GM19467 (cell line): Measurements from ENCODE around the gene CYB5R4.
A peak's percentile ranks its signal among the peaks of the same experiment; 100 is the strongest.
"Not testable (repeated sequence)": the region's sequence is repeated elsewhere in the genome, so short reads cannot be mapped to it uniquely, and the experiment has no call there.

Experiments
- ATAC-seq: cut with Tn5 transposase; IDR thresholded peaks from one replicate; pipeline ENCODE4 v1.9.1; 2021; ENCODE audit warnings: mild to moderate bottlenecking, moderate library complexity; ENCODE audit not compliant: unreplicated experiment

CYB5R4 gene

DNA sequence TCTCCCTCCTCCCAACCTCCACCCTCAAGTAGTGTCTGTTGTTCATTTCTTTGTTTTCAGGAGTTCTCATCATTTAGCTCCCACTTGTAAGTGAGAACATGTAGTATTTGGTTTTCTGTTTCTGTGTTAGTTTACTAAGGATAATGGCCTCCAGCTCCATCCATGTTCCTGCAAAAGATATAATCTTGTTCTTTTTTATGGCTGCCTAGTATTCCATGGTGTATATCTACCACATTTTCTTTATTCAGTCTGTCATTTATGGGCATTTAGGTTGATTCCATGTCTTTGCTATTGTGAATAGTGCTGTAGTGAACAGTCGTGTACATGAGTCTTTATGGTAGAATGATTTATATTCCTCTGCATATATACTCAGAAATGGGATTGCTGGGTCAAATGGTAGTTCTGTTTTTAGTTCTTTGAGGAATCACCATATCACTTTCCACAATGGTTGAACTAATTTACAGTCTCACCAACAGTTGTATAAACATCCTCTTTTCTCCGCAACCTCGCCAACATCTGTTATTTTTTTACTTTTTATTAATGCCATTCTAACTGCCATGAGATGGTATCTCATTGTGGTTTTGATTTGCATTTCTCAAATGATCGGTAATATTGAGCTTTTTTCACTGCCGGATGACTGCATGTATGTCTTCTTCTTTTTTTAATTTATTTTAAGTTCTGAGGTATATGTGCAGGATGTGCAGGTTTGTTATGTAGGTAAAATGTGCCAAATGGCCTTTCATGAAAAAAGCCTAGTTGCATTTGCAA, 48.3 kb downstream of the CYB5R4 start:
- ATAC-seq: not testable (repeated sequence)

GRCh38 chr6:83908813-83909212, 49.3 kb downstream of the CYB5R4 start:
- no peak for ATAC-seq

DNA sequence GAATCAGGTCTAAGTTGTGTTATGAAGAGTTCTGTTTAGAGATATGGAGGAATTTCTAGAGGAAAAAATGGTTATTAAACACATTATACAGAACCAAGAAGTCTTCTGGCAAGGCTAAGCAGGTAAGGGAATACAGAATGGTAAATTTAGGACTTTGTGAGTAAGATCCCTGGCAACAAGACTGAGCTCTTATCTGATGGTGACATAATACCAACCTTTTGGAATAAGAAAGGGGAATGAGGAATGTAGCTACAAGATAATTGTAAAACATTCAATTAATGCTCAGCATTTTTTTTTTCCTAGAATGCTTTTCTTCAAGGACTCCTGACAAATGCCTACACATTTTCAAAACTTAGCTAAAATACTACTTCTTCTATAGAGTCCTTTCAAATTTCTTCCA, 51.8 kb downstream of the CYB5R4 start:
- ATAC-seq: no peak

- ATAC-seq: no peak
Measured at GRCh38 chr6:83914953-83915352, 55.5 kb downstream of the CYB5R4 start.

DNA sequence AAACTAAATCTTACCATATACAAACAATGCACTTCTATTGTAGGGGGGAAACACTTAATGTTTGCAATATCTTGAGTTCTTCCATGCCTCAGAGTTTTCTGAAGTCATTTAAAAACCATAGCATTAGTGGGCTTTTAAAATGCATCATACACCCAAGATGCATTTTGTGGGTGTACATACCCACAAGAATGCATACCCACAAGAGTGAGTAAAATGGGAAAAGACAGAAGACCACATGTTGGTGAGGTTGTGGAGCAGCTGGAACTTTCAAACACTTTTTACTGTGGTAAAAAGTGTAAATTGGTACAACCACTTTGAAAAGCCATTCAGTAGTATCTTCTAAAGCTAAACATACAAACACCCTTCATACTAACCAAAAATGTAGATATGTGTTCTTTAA, 57.5 kb downstream of the CYB5R4 start:
- no peak for ATAC-seq

GRCh38 chr6:83920017-83920416, 60.5 kb downstream of the CYB5R4 start:
- ATAC-seq: no peak

- ATAC-seq: no peak
Measured at GRCh38 chr6:83921315-83921714, 61.8 kb downstream of the CYB5R4 start.

GRCh38 chr6:83927470-83927869, 68.0 kb downstream of the CYB5R4 start:
- no peak for ATAC-seq

DNA sequence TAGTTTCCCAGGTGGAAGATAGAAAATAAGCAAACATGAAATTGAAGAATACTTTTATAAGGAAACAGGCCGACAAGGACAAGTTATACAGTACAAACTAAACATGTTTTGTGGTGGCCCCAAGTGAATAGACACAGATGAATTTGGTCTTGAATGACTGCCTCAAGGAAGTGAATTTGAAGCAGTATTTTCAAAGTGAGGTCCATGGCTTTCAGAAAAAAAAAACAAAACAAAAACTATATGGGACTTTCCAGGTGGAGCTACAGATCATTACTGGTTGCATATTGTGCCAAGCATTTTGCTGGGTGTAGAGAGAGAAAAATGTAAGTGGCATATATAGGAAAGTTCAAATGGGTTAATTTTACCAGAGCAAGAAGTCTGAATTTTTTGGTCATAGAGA, 68.8 kb downstream of the CYB5R4 start:
- ATAC-seq: no peak

DNA sequence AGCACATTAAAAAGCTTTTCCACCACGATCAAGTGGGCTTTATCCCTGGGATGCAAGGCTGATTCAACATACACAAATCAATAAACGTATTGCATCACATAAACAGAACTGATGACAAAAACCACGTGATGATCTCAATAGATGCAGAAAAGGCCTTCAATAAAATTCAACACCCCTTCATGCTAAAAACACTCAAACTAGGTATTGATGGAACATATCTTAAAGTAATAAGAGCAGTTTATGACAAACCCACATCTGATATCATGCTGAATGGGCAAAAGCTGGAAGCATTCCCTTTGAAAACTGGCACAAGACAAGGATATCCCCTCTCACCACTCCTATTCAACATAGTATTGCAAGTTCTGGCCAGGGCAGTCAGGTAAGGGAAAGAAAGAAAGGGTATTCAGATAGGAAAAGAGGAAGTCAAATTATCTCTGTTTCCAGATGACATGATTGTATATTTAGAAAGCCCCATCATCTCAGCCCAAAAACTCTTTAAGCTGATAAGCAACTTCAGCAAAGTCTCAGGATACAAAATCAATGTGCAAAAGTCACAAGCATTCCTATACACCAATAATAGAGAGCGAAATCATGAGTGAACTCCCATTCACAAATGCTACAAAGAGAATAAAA, 86.8 kb downstream of the CYB5R4 start:
- not testable (repeated sequence) for ATAC-seq

- not testable (repeated sequence) for ATAC-seq
Measured at GRCh38 chr6:83947983-83948382, 88.5 kb downstream of the CYB5R4 start.

DNA sequence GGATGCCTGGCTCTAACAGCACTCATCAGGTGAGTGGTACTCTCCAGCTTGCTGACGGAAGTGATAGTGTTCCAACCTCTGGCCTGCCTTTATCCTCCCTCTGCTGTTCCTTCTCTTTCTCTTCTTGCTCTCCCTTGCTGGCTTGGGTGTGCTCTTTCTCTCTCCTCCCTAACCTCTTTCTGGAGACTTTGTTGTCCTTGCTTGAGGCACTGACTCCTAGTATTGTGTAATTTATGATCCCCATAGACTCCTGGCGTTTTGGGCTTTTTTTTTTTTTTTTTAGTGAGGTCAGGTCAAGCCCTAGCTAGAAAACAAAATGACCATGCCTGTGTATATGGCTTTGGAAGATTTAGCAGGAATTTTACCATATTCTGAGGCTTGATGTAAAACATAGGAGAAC, 89.4 kb downstream of the CYB5R4 start:
- no peak for ATAC-seq

- ATAC-seq: not testable (repeated sequence)
Measured at GRCh38 chr6:83951423-83951822, 91.9 kb downstream of the CYB5R4 start.

DNA sequence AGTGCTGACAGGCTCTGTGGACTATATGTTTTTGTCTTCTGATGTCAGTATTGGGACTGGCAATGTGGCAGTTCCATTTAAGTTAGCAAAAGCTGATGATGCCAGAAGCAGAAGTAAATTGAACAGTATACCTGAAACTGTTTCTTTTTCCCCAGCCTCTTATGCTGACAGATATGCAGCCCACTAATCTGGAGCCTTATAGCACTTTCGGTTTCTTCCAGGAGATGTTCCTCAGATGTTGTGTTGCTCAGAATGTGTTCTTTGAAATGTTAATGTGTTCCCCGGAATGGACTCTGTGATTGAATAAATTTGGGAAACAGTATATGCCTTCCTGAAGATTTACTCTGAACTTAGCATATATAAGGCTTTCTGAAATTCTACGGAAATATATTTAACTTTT, 93.3 kb downstream of the CYB5R4 start:
- ATAC-seq: no peak

DNA sequence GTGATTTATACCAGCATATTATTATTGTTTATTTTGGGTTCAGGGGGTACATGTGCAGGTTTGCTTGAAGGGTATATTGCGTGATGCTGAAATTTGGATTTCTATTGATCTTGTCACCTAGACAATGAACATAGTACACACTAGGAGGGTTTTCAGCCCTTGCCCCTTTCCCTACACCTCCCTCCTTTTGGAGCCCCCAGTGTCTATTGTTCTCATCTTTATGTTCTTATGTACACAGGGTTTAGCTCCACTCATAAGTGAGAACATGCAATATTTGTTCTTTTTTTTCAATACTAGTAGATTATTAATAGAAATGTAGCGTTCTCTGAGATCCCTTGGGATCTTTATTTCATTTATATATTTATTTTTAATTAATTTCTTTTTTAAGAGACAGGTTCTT, 94.9 kb downstream of the CYB5R4 start:
- ATAC-seq: no peak

DNA sequence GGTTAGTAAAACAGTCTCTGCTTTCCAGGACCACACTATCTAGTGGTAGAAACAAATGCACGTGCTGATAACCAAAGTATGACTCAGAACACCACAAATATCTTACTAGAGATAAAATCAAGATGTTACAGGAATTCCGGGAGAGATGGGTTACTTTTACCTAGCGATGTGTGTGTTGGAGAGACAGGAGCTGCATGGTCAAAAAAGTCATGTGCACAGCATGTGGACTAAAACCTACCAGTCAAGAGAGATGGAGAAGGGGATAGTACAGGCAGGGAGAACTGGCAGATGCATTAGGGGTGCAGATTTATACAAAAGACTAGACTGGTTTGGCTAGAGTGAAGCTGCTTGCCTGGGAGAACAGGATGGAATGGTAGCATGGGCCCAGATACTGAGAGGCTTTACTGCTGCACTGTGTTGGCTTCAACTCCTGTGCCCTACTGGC, 98.8 kb downstream of the CYB5R4 start:
- no peak for ATAC-seq

GRCh38 chr6:83960664-83961063, 101.2 kb downstream of the CYB5R4 start:
- no peak for ATAC-seq

- peak; percentile 76 for ATAC-seq
Measured at GRCh38 chr6:83962582-83962981, 103.1 kb downstream of the CYB5R4 start.

GRCh38 chr6:83966539-83966938, 107.0 kb downstream of the CYB5R4 start:
- ATAC-seq: no peak

DNA sequence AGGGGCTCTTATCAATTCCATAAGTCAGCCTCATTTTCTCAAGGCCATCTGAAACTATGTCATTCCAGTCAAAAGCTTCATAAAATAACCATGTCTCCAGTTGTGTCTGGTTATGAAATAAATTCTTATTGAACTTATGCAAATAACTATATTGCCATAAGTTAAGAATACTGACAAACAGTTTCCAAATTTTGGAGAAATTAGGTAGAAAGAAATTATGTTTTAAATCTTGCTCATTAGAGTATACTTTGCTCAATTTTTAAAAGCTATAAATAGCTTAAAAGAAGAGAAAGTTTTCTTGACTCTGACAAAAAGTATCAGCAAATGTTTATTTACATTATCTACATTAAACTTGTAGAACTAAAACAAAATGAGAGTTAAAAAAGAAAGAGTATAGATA, 111.1 kb downstream of the CYB5R4 start:
- ATAC-seq: no peak

DNA sequence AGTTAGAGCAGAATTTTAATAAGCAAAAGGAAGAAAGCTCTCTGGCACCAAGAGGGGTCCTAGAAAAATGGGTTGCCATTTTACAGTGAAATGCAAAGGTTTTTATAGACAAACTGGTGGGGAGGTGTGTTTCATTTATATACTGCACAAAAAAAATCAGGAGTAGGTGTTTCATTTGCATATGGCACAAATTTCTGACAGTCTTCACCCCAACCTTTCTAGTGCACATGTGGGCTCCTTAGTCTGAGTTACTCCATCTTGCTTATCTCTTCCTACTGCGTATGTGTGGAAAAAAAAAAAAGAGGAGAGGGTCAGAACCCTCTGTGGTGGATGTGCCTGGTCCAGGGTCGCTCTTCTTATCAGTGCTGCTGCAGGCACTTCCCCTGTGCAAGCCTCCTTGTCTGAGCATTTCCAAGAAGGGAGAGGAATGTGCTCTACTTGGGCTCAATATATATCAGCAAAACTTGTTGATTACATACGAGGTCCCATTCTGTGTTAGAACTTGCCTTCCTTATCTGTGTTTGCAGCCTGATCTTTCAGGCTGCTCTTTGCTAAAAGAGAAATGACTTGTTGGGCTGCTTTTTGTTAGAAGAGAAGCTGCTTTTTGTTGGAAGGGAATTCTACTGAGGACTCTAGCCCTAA, 115.0 kb downstream of the CYB5R4 start:
- no peak for ATAC-seq
